Psoas muscle (tissue), 8 donors: ENCODE measurements around the gene SH3RF1. TPM values are rescaled to one million over a fixed set of nuclear protein-coding genes. Genes with fewer than 3 reads are reported as not detected.

ENCODE experiments used
- ATAC-seq, 4 donors: fragments of 200-7000 bp; cut with Tn5 transposase; one replicate each; pipeline ENCODE4 v1.9.1; 2020; ENCODE audit warnings: moderate library complexity in 3 of 4, mild to moderate bottlenecking in 2 of 4
- DNase-seq, 2 donors: peaks; one replicate each; pipeline ENCODE4 v3.0.0-alpha.2; 2020
- H3K27ac ChIP-seq: fragments of 200-600 bp; one replicate; pipeline ENCODE4 v1.8.0; 2022
- H3K27me3 ChIP-seq, 3 donors: fragments of 200-600 bp in 1 of 3; one replicate each; pipeline versions ENCODE4 v1.6.1 to v1.8.0; 2013 to 2022; ENCODE audit warnings: low read length in 2 of 3, mild to moderate bottlenecking in 2 of 3, moderate library complexity in 1 of 3; ENCODE audit not compliant: insufficient read depth in 3 of 3
- H3K36me3 ChIP-seq, 2 donors: fragments of 200-600 bp in 1 of 2; one replicate each; pipeline versions ENCODE4 v1.6.1 to v1.8.0; 2013 to 2022; ENCODE audit warnings: low read depth in 1 of 2, mild to moderate bottlenecking in 1 of 2, moderate library complexity in 1 of 2; ENCODE audit not compliant: insufficient read depth in 1 of 2
- H3K4me1 ChIP-seq: fragments of 200-600 bp; one replicate; pipeline ENCODE4 v1.8.0; 2022
- H3K4me3 ChIP-seq: fragments of 200-600 bp; one replicate; pipeline ENCODE4 v1.8.0; 2022; ENCODE audit warnings: mild to moderate bottlenecking
- H3K9me3 ChIP-seq: fragments of 200-600 bp; one replicate; pipeline ENCODE4 v1.8.0; 2022
- CTCF ChIP-seq: fragments of 200-600 bp; IDR thresholded peaks from one replicate; pipeline ENCODE4 v1.8.0; 2022; ENCODE audit warnings: antibody characterized with exemption
- WGBS, 3 donors: extraction: QIAGEN DNeasy Blood & Tissue Kit; methylation state at CpG; one replicate each; pipeline versions ENCODE4 v1.1.6 to v1.1.7; 2013; 5-methylcytosine and 5-hydroxymethylcytosine counted together
- intact Hi-C, 2 donors: fragments of 100-400 bp; cut with DNase I; formaldehyde crosslinking; loops; one replicate each; pipeline versions ENCODE4 v1.11.0 to v1.14.2; 2022
- polyA plus RNA-seq, 3 donors: library from polyadenylated mRNA; stranded (reverse); fragments of 200-250 nt; gene quantifications; one replicate each; pipeline ENCODE4 v1.2.3, GENCODE V29; 2013
- total RNA-seq, 4 donors: library from RNA; stranded (reverse); fragmentation: NEBNext Ultra II Directional in 2 of 4; extraction: Animal tissue kit (Norgen Biotek cat#: 25700) in 2 of 4; gene quantifications; one replicate each; pipeline versions ENCODE4 v1.2.1 to v1.2.4, GENCODE V29; 2021 to 2023
- donor health status: healthy with polysubstance abuse.
- donor health status: DM: no; HTN: no; CAD: no; lungs with moderate emphysema.
- donor health status: Bipolar disorder and iron deficiency.
- donor health status: healthy.
- donor health status: DM: yes; HTN: yes; CAD: no.
- donor health status: DM: no; HTN: no; CAD: no.
- donor health status: DM: no; HTN: no; CAD: no.
- donor health status: DM: yes; HTN: yes; CAD: no.

The SH3RF1 gene
- total and polyA plus RNA-seq, 7 donors = 4.8 to 35.9 (median 19.2) TPM

DNA sequence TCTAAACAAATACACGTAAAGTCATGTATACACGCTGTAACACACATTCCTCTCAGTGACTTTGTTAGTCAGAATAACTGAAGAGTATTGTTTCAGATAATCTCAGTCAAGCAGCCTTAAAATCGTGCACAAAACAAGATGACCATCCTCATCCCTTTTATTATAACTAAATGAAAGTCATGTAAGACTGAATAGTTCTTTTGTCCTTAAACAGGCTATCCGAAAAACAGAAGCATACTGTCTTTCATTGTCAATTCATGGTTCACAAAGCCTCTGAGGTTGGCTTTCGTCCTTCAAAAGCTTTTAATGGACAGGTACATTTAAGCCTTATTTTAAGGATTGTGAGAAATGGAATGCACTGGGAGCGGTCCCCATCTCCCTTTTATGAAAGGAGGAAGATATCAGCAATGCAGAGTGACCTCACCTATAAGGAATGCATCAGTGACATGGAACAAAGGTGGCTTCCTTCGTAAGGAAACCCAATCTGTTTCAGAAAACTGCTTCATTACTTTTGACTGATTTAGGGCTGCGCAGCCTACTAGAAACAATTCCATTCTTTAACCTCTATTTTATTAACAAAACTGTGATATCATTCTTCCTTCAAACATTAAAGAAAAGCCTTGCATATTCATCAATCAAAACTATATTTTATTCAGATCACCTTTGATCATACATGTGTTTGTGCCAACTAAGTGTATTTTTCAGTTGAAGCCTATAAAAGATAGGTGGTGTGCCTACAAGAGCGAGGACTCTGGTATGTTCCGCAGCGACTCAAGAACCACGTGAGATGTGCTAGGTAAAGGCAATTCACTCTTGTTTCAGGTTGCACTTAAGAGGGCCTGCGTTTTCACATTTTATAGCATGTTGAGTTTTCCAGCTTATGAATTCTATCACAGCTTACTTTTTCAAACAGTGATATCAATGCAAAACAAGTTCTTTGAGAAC is 19.2 kb downstream of the SH3RF1 start:
- no peak overlapping the region for H3K4me3 ChIP-seq
- ATAC-seq (no peak), DNase-seq (no peak)
- TF ChIP-seq CTCF = no peak
- no peaks in the 10 kb centered on the region for H3K36me3 ChIP-seq
- intact Hi-C loops = no loop called here
- 78 to 88% (median 79%) methylated on average over 13 of the region's 13 CpGs for WGBS, 3 donors
- no peaks in the 10 kb centered on the region for H3K9me3 ChIP-seq
- no peaks in the 10 kb centered on the region for H3K27me3 ChIP-seq
- no peak overlapping the region for H3K27ac ChIP-seq
- peaks cover 50% of the 10 kb centered on the region for H3K4me1 ChIP-seq

GRCh38 chr4:169250796-169251195 is 20.0 kb downstream of the SH3RF1 start:
- no peak overlapping the region for H3K27ac ChIP-seq
- no peak overlapping the region for H3K4me3 ChIP-seq
- H3K36me3 ChIP-seq = no peaks in the 10 kb centered on the region
- no peaks in the 10 kb centered on the region for H3K27me3 ChIP-seq
- DNase-seq (no peak), ATAC-seq (no peak)
- H3K9me3 ChIP-seq = no peaks in the 10 kb centered on the region
- intact Hi-C loops = no loop called here
- peaks cover 54% of the 10 kb centered on the region for H3K4me1 ChIP-seq
- no peak for TF ChIP-seq CTCF
- 92 to 95% (median 95%) methylated on average over 1 of the region's 1 CpG for WGBS, 3 donors

DNA sequence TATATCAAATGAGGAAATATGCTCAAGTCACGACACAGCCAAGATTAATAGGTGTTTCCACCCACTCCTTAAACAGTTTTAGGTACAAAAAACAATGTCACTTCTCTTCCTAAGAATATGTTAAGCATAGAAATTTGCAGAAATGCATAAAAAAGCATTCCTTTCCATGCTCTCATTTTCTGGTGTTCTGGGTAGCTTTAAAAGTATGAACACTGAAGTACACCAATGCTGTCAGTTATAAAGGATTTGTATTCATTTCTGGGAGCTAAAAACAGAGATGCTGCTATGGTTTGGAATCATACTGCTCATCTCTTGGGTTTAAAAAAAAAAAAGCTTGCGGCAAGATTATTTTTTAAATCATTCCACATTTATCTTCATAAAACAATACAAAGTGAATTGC is 20.8 kb downstream of the SH3RF1 start:
- Histone ChIP-seq H3K4me3 (no peak overlapping the region), H3K4me1 (peaks cover 48% of the 10 kb centered on the region), H3K9me3 (no peaks in the 10 kb centered on the region), H3K36me3 (no peaks in the 10 kb centered on the region), H3K27me3 (no peaks in the 10 kb centered on the region), H3K27ac (no peak overlapping the region)
- ATAC-seq (no peak), DNase-seq (no peak)
- no peak for TF ChIP-seq CTCF
- intact Hi-C loops = no loop called here
- WGBS, 3 donors = 76 to 82% (median 80%) methylated on average over 2 of the region's 2 CpGs

GRCh38 chr4:169249214-169249973 is 21.4 kb downstream of the SH3RF1 start:
- H3K9me3 ChIP-seq = no peaks in the 10 kb centered on the region
- DNase-seq = no peak
- no peaks in the 10 kb centered on the region for H3K36me3 ChIP-seq
- H3K27me3 ChIP-seq = no peaks in the 10 kb centered on the region
- ATAC-seq = no peak
- intact Hi-C loops = no loop called here
- no peak overlapping the region for H3K4me3 ChIP-seq
- 72 to 82% (median 79%) methylated on average over 6 of the region's 6 CpGs for WGBS, 3 donors
- TF ChIP-seq CTCF = no peak
- H3K27ac ChIP-seq = no peak overlapping the region
- peaks cover 45% of the 10 kb centered on the region for H3K4me1 ChIP-seq
